Choroid plexus epithelial cell (primary cell): ENCODE measurements around the gene BRD7.

Experiments used
- DNase-seq: peaks from one replicate; pipeline ENCODE4 v3.0.0-alpha.2; 2010; ENCODE audit warnings: low read depth
- H3K4me3 ChIP-seq: 2 replicates; pipeline ENCODE4 v1.5.1; 2011; ENCODE audit warnings: low read depth, mild to moderate bottlenecking, control low read depth, low read length, moderate library complexity
- CTCF ChIP-seq: conservative IDR thresholded peaks from 2 replicates; pipeline ENCODE4 v1.5.1; 2011; ENCODE audit warnings: low read depth, mild to moderate bottlenecking, control low read depth, inconsistent platforms, low read length, moderate library complexity

BRD7 gene

GRCh38 chr16:50275098-50275415, 93.7 kb downstream of the BRD7 start:
- no peak for DNase-seq
- no peak overlapping the region for H3K4me3 ChIP-seq
- TF ChIP-seq CTCF, result no peak

DNA sequence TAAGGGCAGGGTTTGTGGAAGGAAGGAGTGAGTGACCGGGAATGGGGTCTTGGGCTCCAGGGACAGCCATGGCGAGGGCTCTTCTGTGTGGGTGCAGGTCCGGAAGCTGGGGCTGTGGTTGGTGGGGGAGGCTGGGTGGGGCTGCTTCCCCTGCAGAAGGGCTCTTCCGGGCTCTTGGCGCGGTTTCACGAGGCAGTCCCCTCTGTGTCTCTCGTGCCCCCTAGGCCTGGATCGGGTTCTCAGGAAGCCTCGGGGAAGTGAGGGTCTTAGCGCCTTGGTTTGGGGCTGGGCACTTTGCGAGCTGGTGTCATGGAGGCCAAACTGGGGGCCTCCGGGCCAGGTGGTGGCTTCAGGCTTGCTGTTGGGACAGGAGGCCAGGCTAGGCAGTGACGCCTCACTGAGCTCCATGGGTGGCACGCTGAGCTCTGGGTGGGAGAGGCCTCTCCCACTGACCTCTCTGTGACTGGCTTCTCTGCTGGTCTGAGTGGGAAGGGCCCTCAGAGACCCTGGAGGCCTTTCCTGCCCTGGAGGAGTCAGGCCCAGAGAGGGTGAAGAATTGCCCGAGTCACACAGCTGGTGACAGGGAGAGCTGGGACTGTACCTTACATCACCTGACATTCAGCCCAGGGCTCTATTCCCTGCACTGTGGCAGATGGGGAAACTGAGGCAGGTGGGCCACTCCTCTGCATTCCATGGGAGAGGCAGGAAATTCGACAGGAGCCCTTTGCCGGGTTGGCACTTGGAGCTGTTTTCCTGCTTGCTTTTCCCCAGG, 94.3 kb downstream of the BRD7 start:
- TF ChIP-seq CTCF, result no peak
- no peak for DNase-seq
- H3K4me3 ChIP-seq, result no peak overlapping the region

DNA sequence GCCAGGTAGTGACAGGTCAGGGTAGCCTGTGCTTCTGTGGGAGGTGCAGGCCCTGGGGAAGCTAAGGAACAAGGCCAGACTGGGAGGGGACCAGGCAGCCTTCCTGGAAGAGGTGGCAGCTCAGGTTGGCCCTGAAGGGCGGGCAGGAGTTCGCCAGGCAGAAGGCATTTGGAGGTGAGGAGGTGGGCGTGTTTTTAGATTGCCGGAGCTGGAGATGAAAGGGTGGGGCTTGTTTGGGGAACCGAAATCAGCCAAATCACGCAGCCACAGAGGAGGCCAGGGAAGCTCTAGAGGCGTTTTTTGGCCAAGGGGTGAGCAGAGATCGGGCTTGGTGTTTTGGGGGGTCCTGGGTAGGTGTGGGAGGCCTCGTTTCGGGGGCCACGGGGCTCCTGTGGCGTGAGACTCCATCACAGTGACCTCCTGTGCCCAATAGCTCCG, 94.9 kb downstream of the BRD7 start:
- TF ChIP-seq CTCF, result no peak
- DNase-seq, result no peak
- H3K4me3 ChIP-seq, result no peak overlapping the region

GRCh38 chr16:50273382-50273690, 95.5 kb downstream of the BRD7 start:
- TF ChIP-seq CTCF, result no peak
- H3K4me3 ChIP-seq, result no peak overlapping the region
- DNase-seq, result no peak

DNA sequence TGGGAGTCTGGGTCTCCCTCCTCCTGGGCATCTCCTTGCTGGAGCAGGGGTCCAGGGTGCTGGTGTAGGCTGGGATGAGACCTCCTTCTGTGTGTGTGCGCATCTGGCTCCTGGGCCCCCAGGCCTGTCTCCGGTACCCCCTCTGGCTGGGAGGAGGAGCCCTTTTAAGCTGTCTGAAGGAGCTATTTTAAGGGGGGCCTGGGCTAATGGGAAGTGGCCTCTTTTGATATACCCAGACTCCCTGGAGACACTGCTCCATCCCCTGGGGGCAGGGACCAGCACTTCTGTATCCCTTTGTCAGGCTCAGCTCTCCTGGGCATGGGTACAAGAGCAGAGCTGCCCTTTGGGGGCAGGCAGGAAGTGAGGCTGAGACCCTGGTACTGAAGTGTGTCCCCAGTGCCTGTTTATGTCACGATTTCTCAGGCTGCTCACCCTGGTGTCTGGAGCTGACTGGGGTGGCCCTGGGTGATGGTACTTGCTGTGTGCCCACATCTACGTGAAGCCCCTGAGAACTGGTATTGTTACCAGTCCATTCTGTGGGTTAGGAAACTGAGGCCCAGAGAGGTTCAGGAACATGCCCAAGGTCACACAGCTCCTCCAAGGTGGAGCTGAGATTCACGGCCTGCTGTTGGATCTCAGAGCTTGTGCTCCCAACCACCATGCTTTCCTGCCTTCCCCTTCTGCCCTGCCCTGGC, 96.0 kb downstream of the BRD7 start:
- no peak for TF ChIP-seq CTCF
- H3K4me3 ChIP-seq, result no peak overlapping the region
- no peak for DNase-seq

DNA sequence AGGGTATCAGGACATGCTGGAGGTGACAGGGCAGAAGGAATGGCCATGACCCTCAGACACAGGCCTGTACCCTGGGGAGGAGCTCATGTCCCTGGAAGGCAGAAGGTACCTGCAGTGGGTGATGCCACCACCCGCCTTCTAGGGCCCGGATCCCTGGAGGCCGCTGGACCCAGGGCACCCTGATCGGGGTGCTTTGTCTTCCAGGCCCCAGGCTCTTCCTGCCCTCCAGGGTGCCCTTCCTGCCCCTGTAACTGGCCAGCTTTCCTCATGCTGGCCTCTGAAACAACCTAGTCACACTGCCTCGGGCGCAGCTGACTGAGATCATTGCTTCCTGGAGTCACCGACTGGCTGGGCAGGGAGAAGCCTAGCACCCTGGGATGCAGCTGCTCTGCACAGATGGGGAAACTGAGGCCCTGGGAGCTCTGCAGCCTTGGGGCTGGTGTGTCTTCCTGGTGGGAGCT, 96.6 kb downstream of the BRD7 start:
- TF ChIP-seq CTCF, result no peak
- no peak for DNase-seq
- no peak overlapping the region for H3K4me3 ChIP-seq
